Coronary artery (tissue), 2 donors: ENCODE data around the gene ODC1.

Experiments used
- DNase-seq: peaks from one replicate; pipeline ENCODE4 v3.0.0-alpha.2; 2017; ENCODE audit warnings: low spot score
- H3K27ac ChIP-seq, 2 donors: fragments of 200-600 bp; sonication (generic); one replicate each; pipeline ENCODE4 v1.5.1; 2016 to 2019
- H3K4me3 ChIP-seq: fragments of 200-600 bp; sonication (generic); 2 replicates; pipeline ENCODE4 v1.5.1; 2016; ENCODE audit warnings: mild to moderate bottlenecking, moderate library complexity
- CTCF ChIP-seq: fragments of 200-600 bp; sonication (generic); IDR thresholded peaks from one replicate; pipeline ENCODE4 v1.5.1; 2019; ENCODE audit warnings: antibody characterized with exemption

Gene ODC1

DNA sequence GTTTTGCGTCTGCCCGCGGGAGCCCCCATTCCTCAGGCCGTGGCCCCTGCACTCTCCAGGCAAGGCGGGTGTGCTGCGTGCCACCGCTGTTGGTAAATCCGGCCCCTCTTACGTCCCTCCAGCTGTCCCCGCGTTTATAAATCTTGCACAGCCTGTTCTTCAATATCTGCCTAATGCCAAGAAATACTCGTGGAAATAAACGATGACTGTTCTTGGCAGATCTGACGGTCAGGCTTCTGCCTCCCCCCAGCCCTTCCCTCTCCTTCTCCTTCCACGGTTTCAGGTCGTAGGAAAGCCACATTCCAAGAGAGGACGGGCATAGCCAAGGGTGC, 20.5 kb downstream of the ODC1 start:
- Histone ChIP-seq H3K4me3 (no peak overlapping the region), H3K27ac (no peak overlapping the region)
- DNase-seq: no peak
- no peak for TF ChIP-seq CTCF

- Histone ChIP-seq H3K27ac (no peak overlapping the region), H3K4me3 (no peak overlapping the region)
- no peak for TF ChIP-seq CTCF
- no peak for DNase-seq
Measured at GRCh38 chr2:10426726-10427617, 21.2 kb downstream of the ODC1 start.

- TF ChIP-seq CTCF: no peak
- Histone ChIP-seq H3K27ac (no peak overlapping the region), H3K4me3 (no peak overlapping the region)
- DNase-seq: no peak
Measured at GRCh38 chr2:10425699-10426098, 22.4 kb downstream of the ODC1 start.

DNA sequence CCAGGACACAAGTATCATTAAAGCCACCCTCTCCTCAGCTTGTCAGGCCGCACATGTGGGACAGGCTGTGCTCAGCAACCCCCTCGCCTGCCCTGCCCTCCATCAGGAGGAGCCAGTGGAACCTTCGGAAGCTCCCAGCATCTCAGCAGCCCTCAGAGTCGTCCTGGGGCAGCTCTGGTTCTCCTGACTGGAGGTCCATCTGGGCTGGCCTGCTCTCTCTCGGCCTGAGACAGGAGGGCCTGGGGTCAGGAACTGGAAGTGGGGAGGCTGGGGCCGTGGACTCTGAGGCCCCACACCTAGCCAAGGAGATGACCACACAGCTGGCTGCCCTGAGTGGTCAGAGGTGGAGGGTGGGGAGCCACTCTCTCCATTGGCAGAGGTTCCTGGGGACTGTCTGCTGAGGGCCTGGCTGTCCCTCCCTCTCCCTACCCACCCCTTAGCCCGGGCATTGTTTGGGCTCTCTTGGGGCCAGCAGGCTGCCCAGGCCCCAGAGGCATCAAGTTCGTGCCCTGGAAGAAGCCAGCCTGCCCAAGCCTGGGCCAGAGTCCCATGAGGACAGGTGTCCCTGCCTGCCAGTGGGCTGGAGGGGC, 23.1 kb downstream of the ODC1 start:
- no peak for DNase-seq
- Histone ChIP-seq H3K27ac (no peak overlapping the region), H3K4me3 (no peak overlapping the region)
- TF ChIP-seq CTCF: no peak

DNA sequence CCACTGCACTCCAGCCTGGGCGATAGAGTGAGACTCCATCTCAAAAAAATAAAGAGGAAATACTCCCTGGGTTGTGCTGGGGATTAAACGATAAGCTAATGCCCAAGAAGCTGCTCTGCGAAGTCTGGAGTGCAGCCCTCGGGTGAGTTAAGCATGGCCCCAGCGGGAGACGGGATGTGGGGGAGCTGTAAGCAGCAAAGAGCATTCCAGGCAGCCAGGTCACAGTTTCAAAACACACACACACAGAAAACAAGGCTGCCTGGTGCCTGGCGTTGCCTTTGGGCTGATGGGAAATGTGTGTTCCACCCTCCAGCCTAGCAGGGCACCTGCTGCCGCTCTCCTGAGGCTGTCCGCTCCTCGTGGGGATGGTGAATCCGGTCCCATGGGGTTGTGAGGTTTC, 24.1 kb downstream of the ODC1 start:
- no peak for DNase-seq
- no peak overlapping the region for H3K27ac ChIP-seq
- no peak overlapping the region for H3K4me3 ChIP-seq
- TF ChIP-seq CTCF: no peak

DNA sequence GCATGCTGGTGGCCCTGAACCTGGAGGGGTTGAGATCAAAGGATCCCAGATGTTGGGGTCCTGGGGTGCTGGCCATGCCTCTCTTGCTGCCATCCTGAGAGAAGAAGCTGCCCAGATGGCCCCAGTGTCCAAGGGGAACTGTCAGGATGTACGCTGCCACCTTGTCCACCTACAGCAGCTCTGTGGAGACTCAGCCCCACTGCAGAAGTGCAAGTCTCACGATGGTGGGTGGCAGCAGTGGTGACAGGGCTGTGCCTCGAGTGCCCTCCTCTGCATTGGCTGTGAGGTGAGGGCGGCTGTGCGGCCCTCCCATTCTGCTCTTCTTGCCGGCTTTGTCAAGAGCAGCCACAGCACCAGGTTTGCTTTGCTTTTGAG, 24.7 kb downstream of the ODC1 start:
- no peak for DNase-seq
- Histone ChIP-seq H3K4me3 (no peak overlapping the region), H3K27ac (no peak overlapping the region)
- no peak for TF ChIP-seq CTCF

GRCh38 chr2:10422732-10423399, 25.3 kb downstream of the ODC1 start:
- Histone ChIP-seq H3K27ac (no peak overlapping the region), H3K4me3 (no peak overlapping the region)
- DNase-seq: no peak
- no peak for TF ChIP-seq CTCF
